Endothelial cell of umbilical vein (primary cell): Measurements from ENCODE around the gene UQCC2.

ENCODE experiments used
- EZH2 ChIP-seq: IDR thresholded peaks from 2 replicates; pipeline ENCODE4 v1.6.1; 2012; ENCODE audit warnings: borderline replicate concordance, low read depth, mild to moderate bottlenecking, moderate library complexity, low read length, inconsistent platforms; ENCODE audit not compliant: severe bottlenecking
- JUN ChIP-seq: IDR thresholded peaks from 2 replicates; pipeline ENCODE4 v1.6.1; 2011; ENCODE audit warnings: borderline replicate concordance, low read depth; ENCODE audit not compliant: insufficient read length, insufficient read depth
- MYC ChIP-seq: IDR thresholded peaks from one replicate; pipeline ENCODE4 v1.6.1; 2011; ENCODE audit warnings: mild to moderate bottlenecking, low read depth, low read length
- POLR2A ChIP-seq: IDR thresholded peaks from 2 replicates; pipeline ENCODE4 v1.6.1; 2012; ENCODE audit warnings: low read depth, mild to moderate bottlenecking, control low read depth, low read length
- POLR2AphosphoS5 ChIP-seq: IDR thresholded peaks from 2 replicates; pipeline ENCODE4 v1.6.1; 2012; ENCODE audit warnings: low read depth, mild to moderate bottlenecking, control low read depth, low read length, moderate library complexity; ENCODE audit not compliant: insufficient read depth
- TF ChIP-seq, protein P1 (sequence below): IDR thresholded peaks from 2 replicates; pipeline ENCODE4 v1.6.1; 2011; ENCODE audit not compliant: insufficient read depth, insufficient read length
- TF ChIP-seq, protein P2 (sequence below), 2 donors: IDR thresholded peaks; 1 replicate in 1 of 2; 2 replicates in 1 of 2; pipeline ENCODE4 v1.5.1; 2011; ENCODE audit warnings: low read length in 2 of 2, mild to moderate bottlenecking in 2 of 2, moderate library complexity in 2 of 2, control low read depth in 1 of 2, inconsistent platforms in 1 of 2, low read depth in 1 of 2; ENCODE audit not compliant: insufficient read depth in 1 of 2; ENCODE audit errors: extremely low read depth in 1 of 2

DNA sequence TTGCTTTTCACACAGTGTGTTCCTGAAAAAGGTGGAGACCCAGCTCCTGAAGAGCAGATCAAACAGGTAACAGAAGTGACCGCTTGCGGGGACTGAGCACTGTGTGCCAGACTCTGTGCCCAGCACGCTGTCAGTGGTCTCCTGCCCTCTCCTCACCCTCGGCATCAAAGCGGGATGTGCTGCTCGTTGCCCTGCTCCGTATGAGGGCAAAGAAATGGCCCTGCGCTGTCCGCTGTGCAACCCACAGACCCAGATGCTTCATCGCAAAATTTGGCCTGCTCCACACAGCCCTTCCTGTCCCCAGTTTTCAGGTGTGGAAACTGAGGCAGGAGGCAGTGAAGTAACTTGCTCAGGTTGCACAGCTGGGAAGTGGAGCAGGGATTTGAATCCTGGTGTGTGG, 13.7 kb downstream of the UQCC2 start:
- TF ChIP-seq, protein P1, sequence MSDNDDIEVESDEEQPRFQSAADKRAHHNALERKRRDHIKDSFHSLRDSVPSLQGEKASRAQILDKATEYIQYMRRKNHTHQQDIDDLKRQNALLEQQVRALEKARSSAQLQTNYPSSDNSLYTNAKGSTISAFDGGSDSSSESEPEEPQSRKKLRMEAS, result no peak
- TF ChIP-seq POLR2A (no peak), POLR2AphosphoS5 (no peak), JUN (no peak), MYC (no peak), EZH2 (no peak)
- TF ChIP-seq, protein P2, sequence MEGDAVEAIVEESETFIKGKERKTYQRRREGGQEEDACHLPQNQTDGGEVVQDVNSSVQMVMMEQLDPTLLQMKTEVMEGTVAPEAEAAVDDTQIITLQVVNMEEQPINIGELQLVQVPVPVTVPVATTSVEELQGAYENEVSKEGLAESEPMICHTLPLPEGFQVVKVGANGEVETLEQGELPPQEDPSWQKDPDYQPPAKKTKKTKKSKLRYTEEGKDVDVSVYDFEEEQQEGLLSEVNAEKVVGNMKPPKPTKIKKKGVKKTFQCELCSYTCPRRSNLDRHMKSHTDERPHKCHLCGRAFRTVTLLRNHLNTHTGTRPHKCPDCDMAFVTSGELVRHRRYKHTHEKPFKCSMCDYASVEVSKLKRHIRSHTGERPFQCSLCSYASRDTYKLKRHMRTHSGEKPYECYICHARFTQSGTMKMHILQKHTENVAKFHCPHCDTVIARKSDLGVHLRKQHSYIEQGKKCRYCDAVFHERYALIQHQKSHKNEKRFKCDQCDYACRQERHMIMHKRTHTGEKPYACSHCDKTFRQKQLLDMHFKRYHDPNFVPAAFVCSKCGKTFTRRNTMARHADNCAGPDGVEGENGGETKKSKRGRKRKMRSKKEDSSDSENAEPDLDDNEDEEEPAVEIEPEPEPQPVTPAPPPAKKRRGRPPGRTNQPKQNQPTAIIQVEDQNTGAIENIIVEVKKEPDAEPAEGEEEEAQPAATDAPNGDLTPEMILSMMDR (IDR thresholded peaks at IDR 0.05; ENCODE audit: extremely low read depth in 1 of 2, insufficient read depth in 1 of 2, low read depth in 1 of 2, low read length in 2 of 2), result no peak
